ENCODE measurements around the gene SORL1.

Gene SORL1

GRCh38 chr11:121448431-121448941 is 3.6 kb upstream of the SORL1 start:
- no peak for TF ChIP-seq ZNF384 (IDR thresholded peaks at IDR 0.05)
- TF ChIP-seq BHLHE40 (IDR thresholded peaks at IDR 0.05; ENCODE audit: borderline replicate concordance): no peak
- no peak for TF ChIP-seq TARDBP (IDR thresholded peaks at IDR 0.05)
- TF ChIP-seq FOXM1 (IDR thresholded peaks at IDR 0.05; ENCODE audit: borderline replicate concordance): no peak
- no peak for TF ChIP-seq FOXA1 (IDR thresholded peaks at IDR 0.05)
- TF ChIP-seq SUZ12 (IDR thresholded peaks at IDR 0.05): no peak
- no peak for TF ChIP-seq NFRKB (IDR thresholded peaks at IDR 0.05)
- TF ChIP-seq SP1 (IDR thresholded peaks at IDR 0.05): no peak
- no peak for TF ChIP-seq ARNT (IDR thresholded peaks at IDR 0.05)
- no peak for TF ChIP-seq LEF1 (IDR thresholded peaks at IDR 0.05; ENCODE audit: borderline replicate concordance)
- TF ChIP-seq CTBP1 (IDR thresholded peaks at IDR 0.05; ENCODE audit: borderline replicate concordance): no peak
- no peak for TF ChIP-seq L3MBTL2 (conservative IDR thresholded peaks at IDR 0.05)
- no peak for TF ChIP-seq ELF4 (IDR thresholded peaks at IDR 0.05)
- TF ChIP-seq HDGF (IDR thresholded peaks at IDR 0.05; ENCODE audit: borderline replicate concordance): no peak
- no peak for TF ChIP-seq FOXK2 (IDR thresholded peaks at IDR 0.05)
- no peak for TF ChIP-seq PKNOX1 (IDR thresholded peaks at IDR 0.05)
- POLR2A ChIA-PET: no interaction called here
- CTCF ChIA-PET: no interaction called here
- no peak for DNase-seq (ENCODE audit: extremely low spot score)

- ChIA-PET CTCF (no interaction called here), POLR2A (no interaction called here)
- DNase-seq (ENCODE audit: extremely low spot score): no peak
- TF ChIP-seq BHLHE40 (IDR thresholded peaks at IDR 0.05; ENCODE audit: borderline replicate concordance) (no peak), FOXA1 (IDR thresholded peaks at IDR 0.05) (no peak), TARDBP (IDR thresholded peaks at IDR 0.05) (no peak), L3MBTL2 (conservative IDR thresholded peaks at IDR 0.05) (no peak), ELF4 (IDR thresholded peaks at IDR 0.05) (no peak), SUZ12 (IDR thresholded peaks at IDR 0.05) (no peak), CTBP1 (IDR thresholded peaks at IDR 0.05; ENCODE audit: borderline replicate concordance) (no peak), FOXM1 (IDR thresholded peaks at IDR 0.05; ENCODE audit: borderline replicate concordance) (no peak), ARNT (IDR thresholded peaks at IDR 0.05) (no peak), HDGF (IDR thresholded peaks at IDR 0.05; ENCODE audit: borderline replicate concordance) (no peak), FOXK2 (IDR thresholded peaks at IDR 0.05) (no peak), LEF1 (IDR thresholded peaks at IDR 0.05; ENCODE audit: borderline replicate concordance) (no peak), NFRKB (IDR thresholded peaks at IDR 0.05) (no peak), SP1 (IDR thresholded peaks at IDR 0.05) (no peak), ZNF384 (IDR thresholded peaks at IDR 0.05) (no peak)
These were observed 3.0 kb upstream of the SORL1 start for GRCh38 chr11:121449123-121449522.

GRCh38 chr11:121449626-121450025 is 2.5 kb upstream of the SORL1 start:
- CTCF ChIA-PET: no interaction called here
- POLR2A ChIA-PET: no interaction called here
- no peak for DNase-seq (ENCODE audit: extremely low spot score)
- TF ChIP-seq HDGF (IDR thresholded peaks at IDR 0.05; ENCODE audit: borderline replicate concordance): no peak
- TF ChIP-seq NFRKB (IDR thresholded peaks at IDR 0.05): no peak
- no peak for TF ChIP-seq FOXM1 (IDR thresholded peaks at IDR 0.05; ENCODE audit: borderline replicate concordance)
- no peak for TF ChIP-seq ARNT (IDR thresholded peaks at IDR 0.05)
- no peak for TF ChIP-seq CTBP1 (IDR thresholded peaks at IDR 0.05; ENCODE audit: borderline replicate concordance)
- no peak for TF ChIP-seq TARDBP (IDR thresholded peaks at IDR 0.05)
- TF ChIP-seq PKNOX1 (IDR thresholded peaks at IDR 0.05): no peak
- TF ChIP-seq ZNF384 (IDR thresholded peaks at IDR 0.05): no peak
- no peak for TF ChIP-seq FOXK2 (IDR thresholded peaks at IDR 0.05)
- TF ChIP-seq LEF1 (IDR thresholded peaks at IDR 0.05; ENCODE audit: borderline replicate concordance): no peak
- TF ChIP-seq FOXA1 (IDR thresholded peaks at IDR 0.05): no peak
- TF ChIP-seq ELF4 (IDR thresholded peaks at IDR 0.05): no peak
- TF ChIP-seq BHLHE40 (IDR thresholded peaks at IDR 0.05; ENCODE audit: borderline replicate concordance): no peak
- TF ChIP-seq L3MBTL2 (conservative IDR thresholded peaks at IDR 0.05): no peak

GRCh38 chr11:121450401-121450800 is 1.7 kb upstream of the SORL1 start:
- no peak for DNase-seq (ENCODE audit: extremely low spot score)
- POLR2A ChIA-PET: no interaction called here

More at GRCh38 chr11:121450401-121450800, 1.7 kb upstream of the SORL1 start:
- TF ChIP-seq FOXK2 (IDR thresholded peaks at IDR 0.05) (no peak), SP1 (IDR thresholded peaks at IDR 0.05) (no peak), CTBP1 (IDR thresholded peaks at IDR 0.05; ENCODE audit: borderline replicate concordance) (no peak), TARDBP (IDR thresholded peaks at IDR 0.05) (no peak), PKNOX1 (IDR thresholded peaks at IDR 0.05) (no peak), HDGF (IDR thresholded peaks at IDR 0.05; ENCODE audit: borderline replicate concordance) (no peak), LEF1 (IDR thresholded peaks at IDR 0.05; ENCODE audit: borderline replicate concordance) (no peak), NFRKB (IDR thresholded peaks at IDR 0.05) (no peak), ZNF384 (IDR thresholded peaks at IDR 0.05) (no peak), SUZ12 (IDR thresholded peaks at IDR 0.05) (no peak), ELF4 (IDR thresholded peaks at IDR 0.05) (no peak), FOXA1 (IDR thresholded peaks at IDR 0.05) (no peak), ARNT (IDR thresholded peaks at IDR 0.05) (no peak), L3MBTL2 (conservative IDR thresholded peaks at IDR 0.05) (no peak), FOXM1 (IDR thresholded peaks at IDR 0.05; ENCODE audit: borderline replicate concordance) (no peak)
- CTCF ChIA-PET: no interaction called here
